IPS-18c (cell line): ENCODE measurements around the gene CCDC154.

Source experiments
- H3K4me3 ChIP-seq: 2 replicates; pipeline ENCODE4 v1.7.0; 2013; ENCODE audit warnings: low read depth, mild to moderate bottlenecking, low read length, moderate library complexity; ENCODE audit not compliant: insufficient read depth
- H3K9me3 ChIP-seq: one replicate; pipeline ENCODE4 v1.6.1; 2013; ENCODE audit warnings: mild to moderate bottlenecking, low read length, moderate library complexity; ENCODE audit not compliant: control insufficient read depth, insufficient read depth

The CCDC154 gene

DNA sequence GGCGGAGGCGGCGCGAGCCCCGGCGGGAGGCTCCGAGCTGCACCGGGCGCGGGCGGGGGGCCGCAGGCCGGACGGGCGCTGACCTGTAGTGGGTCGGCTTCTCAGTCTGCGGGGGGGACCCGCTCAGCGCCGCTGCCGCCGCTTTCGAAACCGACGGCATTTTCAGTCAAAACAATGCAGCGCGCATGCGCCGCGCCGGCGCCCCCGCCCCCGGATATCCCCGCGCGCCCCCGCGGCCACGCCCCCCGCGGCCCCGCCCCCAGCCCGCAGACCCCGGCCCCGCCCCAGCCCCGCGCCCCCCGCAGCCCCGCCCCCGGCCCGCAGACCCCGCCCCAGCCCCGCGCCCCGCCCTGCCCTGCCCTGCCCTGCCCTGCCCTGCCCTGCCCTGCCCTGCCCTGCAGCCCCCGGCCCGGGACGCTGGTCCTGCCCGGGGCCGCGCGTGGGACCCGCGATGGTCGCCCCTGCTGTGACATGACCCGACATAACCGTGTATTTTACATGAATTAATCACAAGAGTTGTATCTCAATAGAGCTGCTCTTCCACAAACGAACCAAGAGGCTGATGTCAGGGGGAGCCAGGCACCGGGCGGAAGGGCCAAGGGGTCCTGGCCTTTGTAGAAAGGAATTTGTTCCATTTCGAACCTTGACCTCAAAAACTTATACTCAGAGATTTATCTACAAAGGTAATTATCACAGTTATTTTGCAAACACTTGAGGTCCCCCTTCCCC lies 29.7 kb downstream of the CCDC154 start, which contains the start of gene UNKL:
TSS of gene UNKL (minus strand) at position 173 of the 729 bp plus-strand sequence. CDS start at position 160, 13 bp downstream.
- Histone ChIP-seq H3K4me3 (peak within 1 kb of the TSS; percentile 82), H3K9me3 (no peaks in the 10 kb centered on the region)

DNA sequence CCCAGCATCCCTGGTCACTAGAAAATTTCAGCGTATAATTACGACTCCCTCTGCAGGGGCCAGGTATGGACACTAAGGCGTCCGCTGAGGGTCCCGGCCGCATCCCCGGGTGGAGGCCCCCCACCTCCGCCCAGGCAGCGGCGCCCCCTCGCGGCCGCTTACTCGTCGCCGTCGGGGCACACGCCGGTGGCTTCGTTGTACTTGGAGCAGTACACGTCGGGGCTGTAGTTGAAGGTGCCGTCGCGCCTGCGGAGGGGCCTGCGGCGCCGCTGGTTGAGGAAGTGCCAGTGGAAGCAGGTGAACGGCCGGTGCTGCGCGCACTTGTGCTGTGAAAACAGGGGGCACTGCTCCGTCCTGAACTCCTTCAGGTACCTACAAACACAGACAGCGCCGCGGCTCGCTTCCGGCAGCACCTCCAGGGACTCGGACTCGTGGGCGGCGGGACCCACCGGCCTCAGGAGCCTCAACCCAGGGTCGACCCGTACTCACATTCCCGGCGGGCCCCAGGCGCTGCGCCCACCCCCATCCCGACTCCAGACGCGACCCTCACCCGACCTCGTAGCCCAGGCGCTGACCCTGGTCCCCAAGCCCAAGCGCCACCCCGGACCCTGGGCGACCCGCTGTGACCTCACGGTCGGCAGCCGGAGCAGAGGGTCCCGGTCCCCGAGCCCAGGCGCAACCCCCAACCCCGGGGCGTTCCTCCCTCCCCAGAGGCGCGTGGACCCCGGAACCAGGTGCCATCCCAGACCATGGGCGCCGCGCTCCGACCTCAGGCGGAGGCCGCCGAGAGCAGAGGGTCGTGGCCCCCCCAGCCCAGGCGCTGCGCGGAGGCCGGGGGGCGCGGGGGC lies 30.4 kb downstream of the CCDC154 start:
- Histone ChIP-seq H3K9me3 (no peaks in the 10 kb centered on the region), H3K4me3 (peak overlapping the region; percentile 82)

DNA sequence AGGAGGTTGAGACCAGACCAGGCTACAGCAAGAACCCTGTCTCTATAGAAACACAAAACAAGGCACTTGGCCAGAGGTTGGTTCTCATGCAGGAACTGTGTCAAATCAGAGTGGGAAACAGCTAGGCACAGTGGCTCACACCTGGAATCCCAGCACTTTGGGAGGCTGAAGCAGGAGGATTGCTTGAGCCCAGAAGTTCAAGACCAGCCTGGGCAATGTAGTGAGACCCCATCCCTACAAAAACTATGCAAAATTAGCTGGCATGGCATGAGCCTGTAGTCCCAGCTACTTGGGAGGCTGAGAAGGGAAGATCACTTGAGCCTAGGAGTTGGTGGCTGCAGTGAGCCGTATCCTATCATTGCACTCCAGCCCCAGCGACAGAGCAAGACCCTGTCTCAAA lies 31.5 kb downstream of the CCDC154 start:
- H3K9me3 ChIP-seq: no peaks in the 10 kb centered on the region
- H3K4me3 ChIP-seq: no peak overlapping the region

DNA sequence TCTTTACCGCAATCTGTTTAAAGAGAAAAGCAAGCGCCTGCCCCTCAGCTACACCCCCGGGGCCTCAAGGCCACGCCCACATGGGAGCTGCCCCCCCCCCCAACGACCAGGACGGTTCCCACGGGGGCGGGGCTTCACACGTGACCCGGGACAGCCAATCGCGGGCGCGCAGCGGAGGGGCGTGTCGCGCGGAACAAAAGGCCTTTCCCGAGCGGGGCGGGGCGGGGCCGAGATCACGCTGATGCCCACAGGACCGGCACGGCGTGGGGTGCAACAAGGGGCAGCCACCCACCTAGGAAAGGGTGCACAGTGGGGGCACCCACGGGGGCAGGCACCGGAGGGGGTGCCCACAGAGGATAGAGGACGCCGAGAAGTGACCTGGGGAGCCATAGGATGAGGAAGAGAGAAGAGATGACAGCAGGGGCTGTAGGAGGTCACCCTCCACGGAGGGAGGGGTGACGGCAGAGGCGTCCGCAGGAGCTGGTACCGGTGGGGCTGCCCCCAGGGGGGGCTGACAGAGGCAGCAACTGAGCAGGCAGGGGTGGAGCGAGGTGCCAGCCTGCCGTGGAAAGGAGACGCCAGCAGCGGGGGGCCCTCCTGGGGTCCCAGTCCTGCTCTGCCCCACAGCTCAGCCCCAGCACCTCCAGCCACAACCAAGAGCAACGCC lies 36.1 kb downstream of the CCDC154 start:
- Histone ChIP-seq H3K9me3 (no peaks in the 10 kb centered on the region), H3K4me3 (peak overlapping the region; percentile 78)

DNA sequence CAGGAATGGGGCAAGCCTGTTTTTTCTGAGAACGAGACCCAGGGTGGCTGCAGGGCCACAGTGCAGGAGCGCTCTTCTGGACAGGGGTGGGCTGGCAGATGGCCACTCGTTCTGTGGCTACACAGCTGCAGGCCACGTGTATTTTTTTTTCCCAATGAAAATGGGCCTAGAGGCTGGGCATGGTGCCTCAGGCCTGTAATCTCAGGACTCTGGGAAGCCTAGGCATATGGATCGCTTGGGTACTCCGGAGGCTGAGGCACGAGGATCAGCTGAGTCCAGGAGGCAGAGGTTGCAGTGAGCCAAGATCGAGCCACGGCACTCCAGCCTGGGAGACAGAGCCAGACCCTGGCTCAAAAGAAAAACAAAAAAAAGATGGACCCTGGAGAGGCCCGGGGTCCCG lies 36.6 kb downstream of the CCDC154 start:
- H3K4me3 ChIP-seq: no peak overlapping the region; the same call in 1 of the 2 replicates
- no peaks in the 10 kb centered on the region for H3K9me3 ChIP-seq

DNA sequence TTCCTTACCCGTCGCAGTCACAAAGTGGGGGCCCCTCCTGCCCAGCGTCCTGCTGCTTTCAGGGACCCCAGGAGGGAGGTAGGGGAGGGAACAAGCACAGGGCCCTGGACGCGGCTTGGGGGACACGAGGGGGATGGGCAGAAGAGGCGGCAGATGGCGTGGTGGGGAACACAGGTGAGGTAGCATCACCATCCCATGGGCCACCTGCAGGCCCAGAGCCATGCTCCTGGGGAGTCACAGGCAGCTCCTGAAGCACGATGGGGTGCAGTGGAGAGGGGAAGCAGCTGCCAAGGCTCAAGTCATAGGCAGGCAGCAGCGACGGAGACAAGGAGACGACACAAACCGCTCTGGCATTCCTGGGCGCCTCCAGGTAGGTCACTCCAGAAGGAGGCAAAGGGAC lies 40.6 kb downstream of the CCDC154 start:
- no peak overlapping the region for H3K4me3 ChIP-seq
- H3K9me3 ChIP-seq: no peaks in the 10 kb centered on the region

DNA sequence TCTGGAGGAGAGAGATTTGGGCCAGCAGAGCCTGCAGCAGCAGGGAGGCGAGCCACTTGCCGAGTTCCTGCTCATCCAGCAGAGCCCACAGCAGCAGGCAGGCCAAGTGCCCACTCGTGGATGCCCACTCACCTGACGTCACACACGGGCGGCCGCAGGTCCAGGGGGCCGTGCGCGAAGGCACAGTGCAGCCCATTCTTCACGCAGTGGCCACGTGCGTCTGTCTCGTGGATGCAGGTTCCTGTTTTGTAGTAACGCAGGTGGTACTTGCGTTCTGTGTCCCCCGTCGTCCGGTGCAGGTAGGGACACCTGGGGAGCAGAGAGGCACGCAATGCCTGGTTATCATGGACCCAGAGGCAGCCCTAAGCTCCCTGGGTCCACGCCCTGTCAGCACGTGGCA lies 41.3 kb downstream of the CCDC154 start:
- Histone ChIP-seq H3K9me3 (no peaks in the 10 kb centered on the region), H3K4me3 (no peak overlapping the region)

DNA sequence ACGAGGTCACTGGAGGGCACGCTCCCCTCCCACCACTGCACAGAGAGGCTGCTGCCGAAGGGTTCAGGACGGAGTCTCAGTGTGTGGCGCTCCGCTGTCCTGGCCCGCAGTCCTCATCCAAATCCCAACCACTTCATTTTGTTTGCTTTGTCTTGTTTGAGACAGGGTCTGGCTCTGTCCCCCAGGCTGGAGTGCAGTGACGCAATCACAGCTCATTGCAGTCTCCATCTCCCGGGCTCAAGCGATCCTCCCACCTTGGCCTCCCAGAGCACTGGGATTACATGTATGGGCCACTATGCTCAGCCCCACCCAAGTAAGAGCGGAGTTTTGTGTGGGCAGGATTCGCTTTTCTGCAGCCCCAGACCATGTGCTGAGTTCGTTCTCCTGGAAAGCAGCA lies 42.6 kb downstream of the CCDC154 start:
- no peak overlapping the region for H3K4me3 ChIP-seq
- H3K9me3 ChIP-seq: no peaks in the 10 kb centered on the region

DNA sequence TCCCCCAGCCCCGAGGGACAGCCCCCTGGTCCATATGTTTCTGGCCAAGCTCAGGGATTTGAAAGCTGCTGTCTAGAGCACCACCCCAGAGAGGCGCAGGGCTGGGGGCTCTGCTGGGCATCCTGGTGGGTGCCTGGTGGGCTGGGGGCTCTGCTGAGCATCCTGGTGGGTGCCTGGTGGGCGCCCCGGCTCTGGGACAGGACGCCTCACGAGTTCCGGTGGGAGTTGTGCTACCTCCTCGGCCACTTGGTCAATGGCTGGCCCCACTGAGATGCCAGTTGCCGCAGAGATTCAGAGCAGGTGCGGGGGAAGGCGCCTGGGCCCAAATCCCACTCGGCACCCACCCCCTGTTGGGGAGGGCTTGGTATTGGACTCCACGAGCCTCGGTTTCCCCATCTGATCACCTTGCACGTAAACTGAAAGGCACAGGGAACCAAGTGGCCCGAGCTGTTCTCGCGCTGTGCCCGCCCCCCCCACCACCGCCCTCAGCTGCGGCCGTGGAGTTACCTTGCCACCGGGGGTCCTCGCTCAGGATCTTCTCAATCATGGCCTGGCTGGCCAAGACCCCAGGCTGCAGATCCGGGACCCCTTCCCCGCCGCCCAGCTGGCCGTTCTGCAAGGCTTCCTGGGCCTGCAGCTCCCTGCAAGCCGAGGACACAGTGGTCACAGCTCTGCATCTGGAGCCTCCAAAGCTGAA lies 43.1 kb downstream of the CCDC154 start:
- no peaks in the 10 kb centered on the region for H3K9me3 ChIP-seq
- H3K4me3 ChIP-seq: no peak overlapping the region

DNA sequence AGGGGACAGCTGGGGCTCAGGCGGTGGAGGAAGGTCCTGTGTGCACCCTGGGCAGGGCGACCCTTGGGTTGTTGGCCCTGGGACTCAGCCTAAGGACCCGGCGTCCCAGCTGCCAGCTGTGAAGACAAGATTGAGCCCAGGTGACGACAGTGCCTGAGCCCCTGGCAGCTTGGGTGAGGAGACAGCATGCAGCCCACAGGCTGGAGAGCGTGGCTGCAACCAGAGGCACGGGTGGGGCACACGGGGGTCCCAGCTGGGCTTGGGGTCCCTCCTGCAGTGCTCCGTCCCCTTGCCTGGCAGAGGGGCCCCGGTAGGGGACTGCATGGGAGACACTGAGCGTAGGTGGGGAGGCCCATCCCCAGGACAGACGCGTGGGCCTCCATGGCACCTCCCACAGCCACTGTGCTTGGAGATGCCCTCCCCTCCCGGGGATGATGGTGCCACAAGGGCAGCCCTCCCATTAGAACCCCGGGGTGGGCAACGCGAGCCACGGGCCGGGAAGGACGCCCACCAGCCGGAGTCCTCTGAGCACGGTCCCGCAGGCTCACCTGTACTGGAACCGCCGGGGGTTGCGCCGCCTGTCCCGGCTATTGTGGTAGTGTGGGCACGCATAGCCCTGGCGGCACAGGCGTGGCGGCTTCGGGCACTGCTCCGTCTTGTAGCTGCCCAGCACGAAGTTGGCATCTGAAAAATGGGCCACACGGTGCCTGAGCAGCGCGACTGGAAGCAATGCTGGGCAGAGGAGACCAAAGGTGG lies 45.4 kb downstream of the CCDC154 start:
- Histone ChIP-seq H3K4me3 (no peak overlapping the region), H3K9me3 (no peaks in the 10 kb centered on the region)

DNA sequence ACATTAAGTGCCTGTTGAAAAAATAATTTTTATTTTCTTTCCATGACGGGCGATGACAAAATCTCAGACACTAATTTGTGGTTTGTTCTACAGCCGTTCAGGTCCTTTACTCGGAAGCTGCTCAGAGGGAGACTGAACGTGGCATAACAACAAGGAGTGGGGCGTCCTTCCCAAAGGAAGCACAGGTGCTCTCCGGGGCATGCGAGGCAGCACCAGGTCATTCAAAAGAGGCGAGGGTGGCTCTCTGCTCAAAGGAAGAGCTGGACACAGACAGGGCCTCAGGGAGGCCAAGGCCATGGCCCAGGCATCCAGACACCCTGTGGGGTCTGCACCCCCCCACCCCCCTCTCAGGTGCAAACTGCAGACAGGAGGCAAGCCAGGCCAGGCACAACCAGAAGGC lies 46.0 kb downstream of the CCDC154 start:
- H3K9me3 ChIP-seq: no peaks in the 10 kb centered on the region
- H3K4me3 ChIP-seq: no peak overlapping the region

DNA sequence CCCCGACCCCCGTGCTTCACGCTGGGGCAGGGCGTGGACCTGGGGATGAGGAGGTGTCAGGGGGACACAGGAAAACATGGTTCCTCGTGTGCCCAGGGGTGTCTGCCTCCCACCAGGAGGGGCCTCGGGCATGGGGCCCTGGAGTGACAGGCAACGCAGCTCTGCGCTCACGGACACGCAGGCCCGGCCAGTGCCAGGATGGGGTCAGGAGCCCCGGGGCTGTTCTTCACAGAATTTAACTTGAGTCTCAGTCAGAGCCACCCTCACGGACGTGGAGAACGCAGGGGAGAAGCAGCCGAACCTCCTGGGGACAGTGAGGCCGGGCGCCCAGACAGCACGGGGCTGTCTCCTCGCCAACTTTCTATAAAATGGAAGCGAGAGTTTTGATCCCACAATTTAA lies 46.6 kb downstream of the CCDC154 start:
- H3K4me3 ChIP-seq: no peak overlapping the region

DNA sequence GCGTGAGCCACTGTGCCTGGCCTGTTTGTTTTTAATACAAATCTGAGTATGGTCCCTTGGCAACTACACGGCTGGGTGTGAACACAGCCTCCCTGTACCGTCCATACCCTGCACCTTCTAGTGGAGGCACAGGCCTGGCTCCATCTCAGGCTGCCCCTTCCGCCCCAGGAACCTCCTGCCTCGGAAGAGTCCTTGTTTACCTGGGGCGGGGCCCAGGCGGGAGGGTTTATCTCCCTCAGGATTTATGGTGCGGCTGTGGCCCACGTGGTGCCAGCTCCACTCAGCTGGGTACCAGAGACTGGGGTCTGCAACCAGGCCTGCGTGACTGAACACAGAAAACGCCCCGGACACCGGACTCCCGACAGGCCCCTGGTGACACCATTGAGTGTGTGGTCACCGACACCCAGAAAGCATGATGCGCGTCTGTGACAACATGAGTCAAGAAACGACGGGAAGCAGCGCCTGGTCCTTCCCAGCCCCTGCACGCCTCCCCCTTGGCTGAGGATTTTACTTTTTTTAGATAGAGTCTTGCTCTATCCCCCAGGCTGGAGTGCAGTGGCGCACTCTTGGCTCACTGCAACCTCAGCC lies 48.8 kb downstream of the CCDC154 start:
- Histone ChIP-seq H3K9me3 (no peaks in the 10 kb centered on the region), H3K4me3 (no peak overlapping the region)

More for the DNA sequence above, 46.6 kb downstream of the CCDC154 start:
- no peaks in the 10 kb centered on the region for H3K9me3 ChIP-seq

DNA sequence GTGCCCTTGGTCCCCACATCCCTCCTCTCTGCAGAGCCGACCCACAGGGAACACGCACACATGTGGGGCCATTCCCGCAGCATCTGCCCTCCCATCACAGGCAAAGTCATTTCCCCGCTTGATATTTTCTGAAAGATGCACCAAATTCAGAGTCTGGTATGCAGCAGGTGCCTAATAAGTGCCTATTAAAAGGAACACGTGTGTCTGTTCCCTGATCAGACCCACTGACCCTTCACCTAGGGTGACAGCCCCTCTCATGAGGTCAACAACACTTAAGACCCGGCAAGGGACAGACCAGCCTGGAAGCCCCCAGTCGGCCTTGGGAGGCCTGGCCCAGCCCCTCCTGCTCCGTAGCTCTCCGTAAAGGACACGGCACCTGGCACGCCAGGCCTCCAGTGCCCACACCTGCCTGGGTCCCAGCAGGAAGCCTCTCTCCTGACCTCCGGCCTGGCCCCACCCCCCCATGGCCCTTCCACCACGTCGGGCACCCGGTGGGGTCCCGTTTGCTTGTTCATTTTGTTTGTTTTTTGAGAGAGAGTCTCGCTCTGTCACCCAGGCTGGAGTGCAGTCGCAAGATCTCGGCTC lies 49.9 kb downstream of the CCDC154 start:
- no peaks in the 10 kb centered on the region for H3K9me3 ChIP-seq
- no peak overlapping the region for H3K4me3 ChIP-seq

DNA sequence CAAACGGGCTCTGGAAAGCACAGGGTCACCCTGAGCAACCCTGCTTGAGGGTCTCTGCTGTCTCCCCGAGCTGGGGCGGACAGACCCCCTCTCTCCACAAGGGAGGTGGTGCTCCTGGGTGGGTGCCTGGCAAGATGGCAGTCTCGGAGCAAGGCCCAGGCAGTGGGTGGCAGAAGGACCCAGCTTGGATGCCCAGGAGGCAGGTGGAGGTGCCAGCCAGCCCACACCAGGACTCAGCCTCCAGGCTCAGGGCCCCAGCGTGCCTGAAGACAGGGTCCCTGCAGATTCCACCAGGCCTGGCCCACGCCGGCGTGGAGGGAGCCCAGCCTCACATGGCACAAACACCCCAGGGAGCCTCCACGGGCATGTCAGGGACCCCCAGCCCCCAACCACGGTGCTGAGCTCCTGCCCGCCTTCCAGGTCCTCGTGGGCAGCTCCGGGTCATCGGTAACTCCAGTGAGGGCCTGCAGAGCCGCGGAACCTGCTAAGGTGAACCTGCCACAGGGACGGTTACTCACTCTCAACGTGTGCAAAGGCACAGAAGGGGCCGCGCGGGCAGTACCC lies 50.7 kb downstream of the CCDC154 start:
- H3K9me3 ChIP-seq: no peaks in the 10 kb centered on the region
- no peak overlapping the region for H3K4me3 ChIP-seq

DNA sequence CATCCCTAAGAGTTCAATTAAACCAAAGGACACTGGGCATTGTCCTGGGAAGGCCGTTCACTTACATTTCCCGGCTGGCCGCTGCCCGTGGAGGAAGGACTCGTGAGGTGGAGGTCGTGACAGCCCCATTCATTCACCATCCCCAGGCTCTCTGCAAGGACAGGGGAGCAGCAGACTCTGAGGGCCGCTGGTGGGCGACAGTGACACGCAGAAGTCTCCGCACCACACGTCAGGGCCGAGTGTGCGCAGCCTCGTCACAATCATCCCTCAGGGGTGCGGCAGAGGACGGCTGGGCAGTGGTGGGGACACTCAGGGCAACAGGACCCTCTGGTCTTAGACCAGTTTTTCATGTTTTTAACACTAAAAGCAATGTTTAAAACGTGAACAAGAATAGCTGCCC lies 51.5 kb downstream of the CCDC154 start:
- no peaks in the 10 kb centered on the region for H3K9me3 ChIP-seq

More for the DNA sequence above, 51.5 kb downstream of the CCDC154 start:
- no peak overlapping the region for H3K4me3 ChIP-seq
